ENCODE results near the gene METTL27.
"Not testable (repeated sequence)": the region's sequence is repeated elsewhere in the genome, so short reads cannot be mapped to it uniquely, and the experiment has no call there.

Gene METTL27

GRCh38 chr7:73817121-73817520 lies 25.2 kb downstream of the METTL27 start:
- DNase-seq: no peak

GRCh38 chr7:73815436-73815835 lies 26.9 kb downstream of the METTL27 start:
- DNase-seq: no peak

- no peak for DNase-seq
Observed at GRCh38 chr7:73812996-73813395, 29.3 kb downstream of the METTL27 start.

GRCh38 chr7:73811760-73812168 lies 30.6 kb downstream of the METTL27 start:
- peak; percentile 45 to 52 for DNase-seq

GRCh38 chr7:73810998-73811360 lies 31.3 kb downstream of the METTL27 start:
- DNase-seq: no peak

- DNase-seq: no peak
Observed at GRCh38 chr7:73809467-73809951, 32.8 kb downstream of the METTL27 start.

- DNase-seq: no peak
Observed at GRCh38 chr7:73802459-73802858, 39.9 kb downstream of the METTL27 start.

- DNase-seq: no peak
Observed at GRCh38 chr7:73801577-73801976, 40.7 kb downstream of the METTL27 start.

GRCh38 chr7:73799282-73800141 lies 42.8 kb downstream of the METTL27 start:
- no peak for DNase-seq

- DNase-seq: not testable (repeated sequence)
Observed at GRCh38 chr7:73797176-73797575, 45.1 kb downstream of the METTL27 start.

- DNase-seq: not testable (repeated sequence)
Observed at GRCh38 chr7:73796656-73797055, 45.7 kb downstream of the METTL27 start.

- not testable (repeated sequence) for DNase-seq
Observed at GRCh38 chr7:73795188-73795587, 47.1 kb downstream of the METTL27 start.

GRCh38 chr7:73791170-73791690 lies 51.1 kb downstream of the METTL27 start:
- DNase-seq: not testable (repeated sequence)

- no peak for DNase-seq
Observed at GRCh38 chr7:73789051-73789450, 53.3 kb downstream of the METTL27 start.

GRCh38 chr7:73787786-73788048 lies 54.6 kb downstream of the METTL27 start:
- DNase-seq: not testable (repeated sequence)

- DNase-seq: no peak
Observed at GRCh38 chr7:73786588-73786987, 55.7 kb downstream of the METTL27 start.

Data from CD4-positive, alpha-beta T cell treated with Interleukin-1 beta for 1 hour (primary cell).